Activated CD4-positive, alpha-beta T cell treated with anti-CD3 and anti-CD28 coated beads, Interleukin-2, amount 50 U/mL, for 16 hours (primary cell): ENCODE data around the gene SEC14L6.
A peak's percentile ranks its signal among the peaks of the same experiment; 100 is the strongest.
"Not testable (repeated sequence)": the region's sequence is repeated elsewhere in the genome, so short reads cannot be mapped to it uniquely, and the experiment has no call there.

Source experiments
- DNase-seq: peaks from one replicate; pipeline ENCODE4 v3.0.0-alpha.2; 2020

SEC14L6 gene

GRCh38 chr22:30546616-30547015, at the start of gene SEC14L6:
SEC14L6 (minus strand) TSS chr22:30546741; CDS start chr22:30546682, 59 bp downstream.
- no peak for DNase-seq

- DNase-seq = no peak
Measured at GRCh38 chr22:30596199-30596598, 49.7 kb upstream of the SEC14L6 start.

- DNase-seq = not testable (repeated sequence)
Measured at GRCh38 chr22:30592360-30592713, 45.8 kb upstream of the SEC14L6 start.

- DNase-seq = peak; percentile 96
Measured at GRCh38 chr22:30591588-30592359, 45.2 kb upstream of the SEC14L6 start, which contains the start of gene PES1. PES1 (minus strand) TSS chr22:30591910; CDS start chr22:30591833, 77 bp downstream.

- no peak for DNase-seq
Measured at GRCh38 chr22:30591191-30591587, 44.6 kb upstream of the SEC14L6 start.

- no peak for DNase-seq
Measured at GRCh38 chr22:30586414-30586813, 39.9 kb upstream of the SEC14L6 start.

GRCh38 chr22:30584441-30584840, 37.9 kb upstream of the SEC14L6 start:
- DNase-seq = no peak

GRCh38 chr22:30582788-30583545, 36.4 kb upstream of the SEC14L6 start:
- DNase-seq = no peak

- DNase-seq = no peak
Measured at GRCh38 chr22:30582051-30582450, 35.5 kb upstream of the SEC14L6 start.

GRCh38 chr22:30580896-30581295, 34.4 kb upstream of the SEC14L6 start:
- no peak for DNase-seq

GRCh38 chr22:30578481-30578880, 31.9 kb upstream of the SEC14L6 start:
- no peak for DNase-seq

- no peak for DNase-seq
Measured at GRCh38 chr22:30575859-30576258, 29.3 kb upstream of the SEC14L6 start.

GRCh38 chr22:30574997-30575671, 28.6 kb upstream of the SEC14L6 start:
- DNase-seq = no peak

- no peak for DNase-seq
Measured at GRCh38 chr22:30574095-30574981, 27.8 kb upstream of the SEC14L6 start, which contains the start of gene GAL3ST1. GAL3ST1 (minus strand) TSS chr22:30574665; CDS start chr22:30557392, 17,273 bp downstream.

- no peak for DNase-seq
Measured at GRCh38 chr22:30573594-30574094, 27.1 kb upstream of the SEC14L6 start.

- no peak for DNase-seq
Measured at GRCh38 chr22:30572840-30573593, 26.5 kb upstream of the SEC14L6 start.

GRCh38 chr22:30572210-30572609, 25.7 kb upstream of the SEC14L6 start:
- no peak for DNase-seq

- no peak for DNase-seq
Measured at GRCh38 chr22:30569674-30570202, 23.2 kb upstream of the SEC14L6 start.

- no peak for DNase-seq
Measured at GRCh38 chr22:30568137-30568805, 21.7 kb upstream of the SEC14L6 start.

GRCh38 chr22:30567277-30567676, 20.7 kb upstream of the SEC14L6 start:
- not testable (repeated sequence) for DNase-seq

- DNase-seq = no peak
Measured at GRCh38 chr22:30566125-30566524, 19.6 kb upstream of the SEC14L6 start.
